DND-41 (cell line): Measurements from ENCODE around the gene KCNQ5.

Source experiments
- EZH2 ChIP-seq: IDR thresholded peaks from 3 replicates; pipeline ENCODE4 v1.6.1; 2012; ENCODE audit warnings: borderline replicate concordance, low read depth, mild to moderate bottlenecking, moderate library complexity, low read length, inconsistent platforms; ENCODE audit not compliant: severe bottlenecking
- TF ChIP-seq, protein P1 (sequence below): IDR thresholded peaks from 2 replicates; pipeline ENCODE4 v1.5.1; 2012; ENCODE audit warnings: borderline replicate concordance, low read length, moderate library complexity, mild to moderate bottlenecking; ENCODE audit not compliant: poor library complexity, severe bottlenecking; ENCODE audit errors: extremely low read depth

DNA sequence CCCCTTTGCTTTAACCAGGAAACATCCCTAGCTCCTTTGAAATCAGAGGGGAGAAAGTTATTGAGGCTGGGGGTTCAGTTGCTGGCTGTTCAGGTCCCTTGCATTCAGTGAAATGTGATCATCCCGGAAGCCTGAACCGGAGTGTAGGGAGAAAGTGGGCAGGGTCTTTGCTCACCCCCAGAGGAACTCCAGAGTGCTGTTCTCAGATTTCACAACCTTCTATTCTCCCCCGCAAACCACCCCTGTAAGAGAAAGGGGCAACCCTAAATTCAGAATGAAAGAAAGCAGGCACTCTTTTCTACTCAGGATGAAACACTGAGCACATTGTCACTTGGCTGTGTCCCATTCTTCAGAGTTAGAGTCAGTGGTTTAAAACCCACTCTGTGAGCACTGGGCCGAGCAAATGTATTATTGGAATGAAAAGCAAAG is 463.6 kb downstream of the KCNQ5 start:
- TF ChIP-seq, protein P1, sequence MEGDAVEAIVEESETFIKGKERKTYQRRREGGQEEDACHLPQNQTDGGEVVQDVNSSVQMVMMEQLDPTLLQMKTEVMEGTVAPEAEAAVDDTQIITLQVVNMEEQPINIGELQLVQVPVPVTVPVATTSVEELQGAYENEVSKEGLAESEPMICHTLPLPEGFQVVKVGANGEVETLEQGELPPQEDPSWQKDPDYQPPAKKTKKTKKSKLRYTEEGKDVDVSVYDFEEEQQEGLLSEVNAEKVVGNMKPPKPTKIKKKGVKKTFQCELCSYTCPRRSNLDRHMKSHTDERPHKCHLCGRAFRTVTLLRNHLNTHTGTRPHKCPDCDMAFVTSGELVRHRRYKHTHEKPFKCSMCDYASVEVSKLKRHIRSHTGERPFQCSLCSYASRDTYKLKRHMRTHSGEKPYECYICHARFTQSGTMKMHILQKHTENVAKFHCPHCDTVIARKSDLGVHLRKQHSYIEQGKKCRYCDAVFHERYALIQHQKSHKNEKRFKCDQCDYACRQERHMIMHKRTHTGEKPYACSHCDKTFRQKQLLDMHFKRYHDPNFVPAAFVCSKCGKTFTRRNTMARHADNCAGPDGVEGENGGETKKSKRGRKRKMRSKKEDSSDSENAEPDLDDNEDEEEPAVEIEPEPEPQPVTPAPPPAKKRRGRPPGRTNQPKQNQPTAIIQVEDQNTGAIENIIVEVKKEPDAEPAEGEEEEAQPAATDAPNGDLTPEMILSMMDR, result no peak
- no peak for TF ChIP-seq EZH2
